Neutrophil (primary cell): ENCODE results near the gene LACTB.

ENCODE experiments used
- H3K27ac ChIP-seq: fragments of 200-600 bp; sonication (generic); 2 replicates; pipeline ENCODE4 v1.5.1; 2016; ENCODE audit warnings: mild to moderate bottlenecking, moderate library complexity
- H3K27me3 ChIP-seq: fragments of 200-600 bp; sonication (generic); 2 replicates; pipeline ENCODE4 v1.6.0; 2016; ENCODE audit warnings: mild to moderate bottlenecking
- H3K36me3 ChIP-seq: fragments of 200-600 bp; sonication (generic); 2 replicates; pipeline ENCODE4 v1.5.1; 2017
- H3K4me1 ChIP-seq, 2 experiments: fragments of 200-600 bp in 1 of 2; sonication (generic) in 1 of 2; 1 replicate in 1 of 2; 2 replicates in 1 of 2; pipeline versions ENCODE4 v1.5.1 to v1.6.1; 2013 to 2016; ENCODE audit warnings: low read depth in 1 of 2, low read length in 1 of 2, mild to moderate bottlenecking in 1 of 2, moderate library complexity in 1 of 2; ENCODE audit not compliant: control insufficient read depth in 1 of 2, insufficient read depth in 1 of 2
- H3K4me3 ChIP-seq, 2 experiments: fragments of 200-600 bp in 1 of 2; sonication (generic) in 1 of 2; 1 replicate in 1 of 2; 2 replicates in 1 of 2; pipeline ENCODE4 v1.5.1; 2013 to 2016; ENCODE audit warnings: low read depth in 1 of 2, low read length in 1 of 2, mild to moderate bottlenecking in 1 of 2, moderate library complexity in 1 of 2
- H3K9me3 ChIP-seq: fragments of 200-600 bp; sonication (generic); 2 replicates; pipeline ENCODE4 v1.5.1; 2016
- TF ChIP-seq, protein P1 (sequence below): fragments of 200-600 bp; sonication (generic); IDR thresholded peaks from 2 replicates; pipeline ENCODE4 v1.5.1; 2016; ENCODE audit warnings: antibody characterized with exemption

LACTB gene

DNA sequence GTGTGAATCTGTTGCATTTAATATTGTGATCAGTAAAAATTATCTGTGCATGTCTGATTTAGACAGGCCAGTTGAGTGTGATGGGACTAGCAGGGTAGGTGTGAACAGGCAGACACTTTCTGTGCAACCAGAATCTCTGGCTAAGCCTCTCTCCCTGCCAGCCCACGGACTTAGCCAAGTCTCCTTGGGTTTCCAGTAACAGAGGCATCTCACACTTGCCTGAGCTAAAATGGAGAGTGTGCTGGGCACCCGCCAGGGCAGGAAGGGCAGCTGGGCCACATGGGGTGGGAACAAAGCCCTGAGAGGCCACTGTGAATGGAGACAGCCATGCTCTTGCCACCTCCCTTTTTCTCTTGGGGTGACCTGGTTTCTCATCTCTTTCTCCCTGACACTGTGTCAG is 48.1 kb downstream of the LACTB start:
- TF ChIP-seq, protein P1, sequence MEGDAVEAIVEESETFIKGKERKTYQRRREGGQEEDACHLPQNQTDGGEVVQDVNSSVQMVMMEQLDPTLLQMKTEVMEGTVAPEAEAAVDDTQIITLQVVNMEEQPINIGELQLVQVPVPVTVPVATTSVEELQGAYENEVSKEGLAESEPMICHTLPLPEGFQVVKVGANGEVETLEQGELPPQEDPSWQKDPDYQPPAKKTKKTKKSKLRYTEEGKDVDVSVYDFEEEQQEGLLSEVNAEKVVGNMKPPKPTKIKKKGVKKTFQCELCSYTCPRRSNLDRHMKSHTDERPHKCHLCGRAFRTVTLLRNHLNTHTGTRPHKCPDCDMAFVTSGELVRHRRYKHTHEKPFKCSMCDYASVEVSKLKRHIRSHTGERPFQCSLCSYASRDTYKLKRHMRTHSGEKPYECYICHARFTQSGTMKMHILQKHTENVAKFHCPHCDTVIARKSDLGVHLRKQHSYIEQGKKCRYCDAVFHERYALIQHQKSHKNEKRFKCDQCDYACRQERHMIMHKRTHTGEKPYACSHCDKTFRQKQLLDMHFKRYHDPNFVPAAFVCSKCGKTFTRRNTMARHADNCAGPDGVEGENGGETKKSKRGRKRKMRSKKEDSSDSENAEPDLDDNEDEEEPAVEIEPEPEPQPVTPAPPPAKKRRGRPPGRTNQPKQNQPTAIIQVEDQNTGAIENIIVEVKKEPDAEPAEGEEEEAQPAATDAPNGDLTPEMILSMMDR, result no peak
- Histone ChIP-seq H3K27ac (no peak overlapping the region), H3K4me1 (no peaks in the 10 kb centered on the region), H3K9me3 (no peaks in the 10 kb centered on the region), H3K4me3 (no peak overlapping the region), H3K36me3 (no peaks in the 10 kb centered on the region), H3K27me3 (no peaks in the 10 kb centered on the region)

DNA sequence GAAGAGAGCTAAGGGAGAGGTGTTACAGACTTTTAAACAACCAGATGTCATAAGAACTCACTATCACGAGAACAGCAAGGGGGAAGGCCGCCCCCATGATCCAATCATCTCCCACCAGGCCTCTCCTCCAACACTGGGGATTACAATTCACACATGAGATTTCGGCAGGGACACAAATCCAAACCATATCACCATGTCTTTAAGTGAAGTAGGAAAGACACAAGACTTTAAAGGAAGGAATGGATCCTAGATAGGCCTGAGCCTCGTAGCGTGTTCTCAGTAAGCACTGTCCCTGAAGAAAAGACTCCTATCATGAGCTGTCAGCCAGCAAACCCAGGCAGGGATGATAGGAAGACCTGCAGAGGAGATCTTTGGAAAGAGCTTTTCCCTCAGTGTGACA is 50.7 kb downstream of the LACTB start:
- TF ChIP-seq, protein P1, result no peak
- Histone ChIP-seq H3K36me3 (no peaks in the 10 kb centered on the region), H3K4me1 (no peaks in the 10 kb centered on the region), H3K27ac (no peak overlapping the region), H3K4me3 (no peak overlapping the region), H3K27me3 (no peaks in the 10 kb centered on the region), H3K9me3 (no peaks in the 10 kb centered on the region)

DNA sequence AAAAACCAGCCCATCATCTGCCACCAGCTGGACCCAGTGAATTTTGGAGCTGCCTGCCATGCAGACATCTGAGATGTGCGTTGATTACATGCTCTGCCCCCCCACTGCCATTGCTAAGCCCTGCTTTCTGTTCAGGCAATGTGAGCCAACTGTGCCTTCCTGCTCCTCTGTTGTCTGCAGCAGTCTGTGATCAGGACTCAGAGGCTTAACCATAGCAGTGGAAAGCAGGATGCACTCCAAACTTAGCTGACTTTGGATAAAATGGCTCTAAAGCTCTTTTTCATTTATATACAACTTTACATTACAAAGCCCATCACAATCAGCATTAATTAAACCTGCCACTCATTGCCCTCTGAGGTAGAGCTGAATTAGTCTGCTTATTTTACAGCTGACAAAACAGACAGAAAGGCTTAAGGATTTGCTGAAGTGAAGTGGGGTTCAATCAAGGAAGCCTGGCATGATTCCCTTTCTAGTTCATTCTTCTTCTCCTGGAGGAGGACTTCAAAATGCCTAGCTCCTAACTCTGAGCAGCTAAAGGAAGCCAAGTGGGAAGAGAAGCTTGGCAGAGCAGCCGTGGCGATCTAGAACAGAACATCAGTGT is 51.3 kb downstream of the LACTB start:
- no peak overlapping the region for H3K4me3 ChIP-seq
- TF ChIP-seq, protein P1, result no peak
- H3K27ac ChIP-seq, result no peak overlapping the region
- H3K36me3 ChIP-seq, result no peaks in the 10 kb centered on the region
- H3K9me3 ChIP-seq, result no peaks in the 10 kb centered on the region
- no peaks in the 10 kb centered on the region for H3K27me3 ChIP-seq
- H3K4me1 ChIP-seq, result no peaks in the 10 kb centered on the region

DNA sequence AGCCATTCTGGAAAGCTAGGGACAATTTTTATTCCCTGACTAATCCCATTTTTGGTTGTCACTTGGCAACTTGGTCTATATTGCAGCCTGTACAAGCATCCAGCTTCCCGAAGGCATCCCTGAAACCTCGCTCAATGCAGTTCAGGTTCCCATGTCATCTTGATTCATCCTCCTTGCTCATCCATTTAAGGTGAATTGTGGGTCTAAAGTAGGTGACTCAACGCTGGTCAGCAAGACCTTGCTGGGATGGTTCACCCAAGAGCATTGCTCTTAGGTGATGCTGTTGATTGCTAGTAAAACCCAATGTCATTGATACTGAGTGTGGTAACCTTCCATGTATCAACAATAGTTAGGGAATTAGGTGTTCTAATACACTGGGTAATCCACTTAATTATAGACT is 54.6 kb downstream of the LACTB start:
- Histone ChIP-seq H3K27ac (no peak overlapping the region), H3K4me3 (no peak overlapping the region), H3K4me1 (no peaks in the 10 kb centered on the region), H3K9me3 (no peaks in the 10 kb centered on the region), H3K36me3 (no peaks in the 10 kb centered on the region), H3K27me3 (no peaks in the 10 kb centered on the region)
- TF ChIP-seq, protein P1, result no peak

DNA sequence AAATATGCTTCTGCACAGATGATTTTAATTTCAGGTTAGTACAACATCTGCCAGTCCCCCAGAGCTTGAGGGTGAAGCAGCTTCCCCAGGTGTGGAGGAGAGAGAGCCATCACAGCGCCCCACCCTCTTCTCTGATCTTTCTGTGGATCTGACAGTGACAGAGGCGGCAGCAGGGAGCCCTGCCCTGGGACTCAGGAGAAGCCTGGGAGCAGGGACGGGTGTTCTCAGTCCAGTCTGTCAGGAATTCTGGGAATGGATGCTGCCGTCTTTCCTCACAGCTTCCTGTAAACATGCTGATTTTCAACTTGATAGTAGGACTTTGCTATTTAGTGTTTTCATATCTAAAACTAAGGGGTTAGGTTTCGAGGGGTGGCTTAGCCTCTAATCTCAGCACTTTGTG is 56.4 kb downstream of the LACTB start:
- no peaks in the 10 kb centered on the region for H3K9me3 ChIP-seq
- H3K4me3 ChIP-seq, result no peak overlapping the region
- TF ChIP-seq, protein P1, result no peak
- no peak overlapping the region for H3K27ac ChIP-seq
- H3K4me1 ChIP-seq, result no peaks in the 10 kb centered on the region
- H3K27me3 ChIP-seq, result no peaks in the 10 kb centered on the region
- no peaks in the 10 kb centered on the region for H3K36me3 ChIP-seq

DNA sequence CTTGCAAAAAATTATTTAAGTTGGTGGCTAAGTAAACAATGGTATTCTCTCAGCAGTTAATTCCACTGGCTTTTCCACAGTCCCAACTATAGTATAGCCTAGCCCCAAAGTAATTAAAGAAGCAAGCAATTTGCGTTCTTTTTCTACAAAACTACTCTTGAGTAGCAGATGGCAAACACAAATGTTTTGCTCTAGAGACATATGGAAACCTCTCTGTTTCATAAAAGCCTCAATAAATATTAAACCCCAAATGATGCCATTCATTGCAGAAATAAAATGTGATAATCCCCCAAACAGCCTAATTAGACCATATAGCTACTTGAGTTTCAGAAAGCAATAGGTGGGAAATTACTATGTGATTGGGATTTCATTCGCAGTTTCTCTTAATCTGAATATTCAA is 59.1 kb downstream of the LACTB start:
- H3K4me1 ChIP-seq, result no peaks in the 10 kb centered on the region
- H3K27me3 ChIP-seq, result no peaks in the 10 kb centered on the region
- TF ChIP-seq, protein P1, result no peak

More for the DNA sequence above, 59.1 kb downstream of the LACTB start:
- Histone ChIP-seq H3K4me3 (no peak overlapping the region), H3K27ac (no peak overlapping the region), H3K9me3 (no peaks in the 10 kb centered on the region), H3K36me3 (no peaks in the 10 kb centered on the region)
